Endothelial cell of umbilical vein (primary cell): ENCODE results near the gene FLT3. TPM values are rescaled to one million over a fixed set of nuclear protein-coding genes. Genes with fewer than 3 reads are reported as not detected.

Experiments
- BruUV-seq: library from RNA; stranded (reverse); fragments of 400-500 nt; replicated peaks from 2 replicates; lab custom pipeline; 2021; lab: Mats Ljungman, UMichigan
- CTCF ChIA-PET: fragments of 300-600, 350-600 bp; sonication (Branson Sonifier 250); formaldehyde crosslinking; loops from one replicate; lab custom pipeline; 2021; ENCODE audit warnings: antibody characterized with exemption, inconsistent platforms; lab: Charles Lee
- POLR2A ChIA-PET: fragments of 300-600, 350-600 bp; sonication (Branson Sonifier 250); formaldehyde crosslinking; loops from one replicate; lab custom pipeline; 2021; ENCODE audit warnings: antibody characterized with exemption, inconsistent platforms; lab: Charles Lee
- DNase-seq: peaks from one replicate; pipeline ENCODE4 v3.0.0-alpha.2; 2011; ENCODE audit warnings: low read depth, low spot score
- FAIRE-seq: peaks from 2 replicates; lab custom pipeline; 2011; peaks lifted over from hg19 to GRCh38; lab: Jason Lieb, UNC
- H2AFZ ChIP-seq: 2 replicates; pipeline ENCODE4 v1.6.0; 2012; ENCODE audit warnings: low read depth, low read length, control low read depth, inconsistent platforms
- H3K27ac ChIP-seq: 2 replicates; pipeline ENCODE4 v1.5.1; 2011; ENCODE audit warnings: low read depth, mild to moderate bottlenecking, control low read depth, low read length, moderate library complexity; ENCODE audit not compliant: insufficient read depth
- H3K27me3 ChIP-seq, 2 experiments: 2 replicates each; pipeline versions ENCODE4 v1.6.0 to v1.6.1; 2011; ENCODE audit warnings: low read length in 2 of 2, mixed read lengths in 1 of 2; ENCODE audit not compliant: control insufficient read depth in 2 of 2, insufficient read depth in 2 of 2
- H3K36me3 ChIP-seq, 2 experiments: 2 replicates in 1 of 2; 3 replicates in 1 of 2; pipeline ENCODE4 v1.5.1; 2011; ENCODE audit warnings: low read length in 2 of 2, mild to moderate bottlenecking in 1 of 2, moderate library complexity in 1 of 2; ENCODE audit not compliant: control insufficient read depth in 2 of 2, insufficient read depth in 2 of 2; ENCODE audit errors: extremely low read depth in 1 of 2
- H3K4me1 ChIP-seq: 3 replicates; pipeline ENCODE4 v1.5.1; 2011; ENCODE audit warnings: mild to moderate bottlenecking, low read length; ENCODE audit not compliant: control insufficient read depth, insufficient read depth; ENCODE audit errors: extremely low read depth
- H3K4me2 ChIP-seq: 2 replicates; pipeline ENCODE4 v1.6.1; 2011; ENCODE audit warnings: low read length, control low read depth, mixed read lengths; ENCODE audit not compliant: insufficient read depth
- H3K4me3 ChIP-seq, 3 experiments: fragments of 200-600 bp in 1 of 3; sonication (generic), shearing (Covaris generic) in 1 of 3; replicated peaks in 1 of 3; 2 replicates each; pipeline ENCODE4 v1.5.1; 2011 to 2016; ENCODE audit warnings: control low read depth in 3 of 3, low read length in 3 of 3, mild to moderate bottlenecking in 2 of 3, inconsistent platforms in 1 of 3, low read depth in 1 of 3, moderate library complexity in 1 of 3; ENCODE audit not compliant: insufficient read depth in 1 of 3
- H3K79me2 ChIP-seq: 2 replicates; pipeline ENCODE4 v1.6.0; 2012; ENCODE audit warnings: low read length, inconsistent platforms; ENCODE audit not compliant: control insufficient read depth, insufficient read depth
- H3K9ac ChIP-seq: replicated peaks from 2 replicates; pipeline ENCODE3; 2011; ENCODE audit warnings: low read length, control low read depth; ENCODE audit not compliant: insufficient read depth; ENCODE audit errors: extremely low read depth
- H3K9me1 ChIP-seq: replicated peaks from 3 replicates; pipeline ENCODE4 v1.6.0; 2011; ENCODE audit warnings: mild to moderate bottlenecking, low read length; ENCODE audit not compliant: control insufficient read depth, insufficient read depth; ENCODE audit errors: extremely low read depth
- H3K9me3 ChIP-seq: replicated peaks from 2 replicates; pipeline ENCODE4 v1.5.1; 2012; ENCODE audit warnings: low read length, inconsistent platforms; ENCODE audit not compliant: control insufficient read depth, insufficient read depth
- H4K20me1 ChIP-seq: replicated peaks from 2 replicates; pipeline ENCODE3; 2011; ENCODE audit warnings: mild to moderate bottlenecking, low read length; ENCODE audit not compliant: control insufficient read depth, insufficient read depth; ENCODE audit errors: extremely low read depth
- EZH2 ChIP-seq: IDR thresholded peaks from 2 replicates; pipeline ENCODE4 v1.6.1; 2012; ENCODE audit warnings: borderline replicate concordance, low read depth, mild to moderate bottlenecking, moderate library complexity, low read length, inconsistent platforms; ENCODE audit not compliant: severe bottlenecking
- FOS ChIP-seq: IDR thresholded peaks from 2 replicates; pipeline ENCODE4 v1.6.1; 2011; ENCODE audit warnings: mild to moderate bottlenecking, low read length, moderate library complexity, borderline replicate concordance; ENCODE audit not compliant: insufficient read depth
- GATA2 ChIP-seq: IDR thresholded peaks from 2 replicates; pipeline ENCODE4 v1.7.0; 2011; ENCODE audit warnings: low read depth, mild to moderate bottlenecking, moderate library complexity, mixed read lengths, low read length; ENCODE audit not compliant: insufficient read length, insufficient read depth
- JUN ChIP-seq: IDR thresholded peaks from 2 replicates; pipeline ENCODE4 v1.6.1; 2011; ENCODE audit warnings: borderline replicate concordance, low read depth; ENCODE audit not compliant: insufficient read length, insufficient read depth
- MAX ChIP-seq: IDR thresholded peaks from 2 replicates; pipeline ENCODE4 v1.6.1; 2011; ENCODE audit not compliant: insufficient read depth, insufficient read length
- MYC ChIP-seq: IDR thresholded peaks from one replicate; pipeline ENCODE4 v1.6.1; 2011; ENCODE audit warnings: mild to moderate bottlenecking, low read depth, low read length
- POLR2A ChIP-seq: IDR thresholded peaks from 2 replicates; pipeline ENCODE4 v1.6.1; 2012; ENCODE audit warnings: low read depth, mild to moderate bottlenecking, control low read depth, low read length
- POLR2AphosphoS5 ChIP-seq: IDR thresholded peaks from 2 replicates; pipeline ENCODE4 v1.6.1; 2012; ENCODE audit warnings: low read depth, mild to moderate bottlenecking, control low read depth, low read length, moderate library complexity; ENCODE audit not compliant: insufficient read depth
- dilution Hi-C: fragments of 300-500 bp; cut with MboI; formaldehyde crosslinking; loops from one replicate; pipeline ENCODE4 v1.15.0; 2019; ENCODE audit warnings: low sequenced_read_pairs; ENCODE audit not compliant: extremely low pct_ligation_motif_present
- intact Hi-C: fragments of 100-400 bp; cut with micrococcal nuclease; formaldehyde crosslinking; loops from one replicate; pipeline ENCODE4 v1.10.0; 2022
- polyA plus RNA-seq, 4 experiments: library from polyadenylated mRNA; depleted of rRNA in 3 of 4; stranded (reverse) in 3 of 4; unstranded in 1 of 4; fragments of >200 nt; gene quantifications; 2 replicates each; pipeline versions ENCODE4 v1.2.1 to v1.2.3, GENCODE V29; 2011 to 2012; ENCODE audit warnings: missing spikeins in 1 of 4
- total RNA-seq: library from RNA; stranded (reverse); gene quantifications from 2 replicates; pipeline ENCODE4 v1.2.3, GENCODE V29; 2021
- TF ChIP-seq, protein P1 (sequence below), 2 donors: IDR thresholded peaks; 1 replicate in 1 of 2; 2 replicates in 1 of 2; pipeline ENCODE4 v1.5.1; 2011; ENCODE audit warnings: low read length in 2 of 2, mild to moderate bottlenecking in 2 of 2, moderate library complexity in 2 of 2, control low read depth in 1 of 2, inconsistent platforms in 1 of 2, low read depth in 1 of 2; ENCODE audit not compliant: insufficient read depth in 1 of 2; ENCODE audit errors: extremely low read depth in 1 of 2

The FLT3 gene
- total and polyA plus RNA-seq, 2 donors (not counting 3 experiments of a cell fraction or from before 2014, with no cell fraction given), result 0.03 TPM; not detected in 1

- Histone ChIP-seq H2AFZ (no peak overlapping the region), H3K27me3 (peaks cover 64 to 93% of the 10 kb centered on the region in 2 experiments), H3K9ac (no peak overlapping the region), H3K79me2 (no peaks in the 10 kb centered on the region), H3K4me3 (no peak overlapping the region), H3K4me1 (peaks cover 3% of the 10 kb centered on the region), H3K4me2 (no peak overlapping the region), H3K36me3 (no peaks in the 10 kb centered on the region), H3K9me1 (no peaks in the 10 kb centered on the region), H3K27ac (no peak overlapping the region), H3K9me3 (no peaks in the 10 kb centered on the region), H4K20me1 (no peaks in the 10 kb centered on the region)
- no peak for DNase-seq
- dilution Hi-C loops, result no loop called here
- intact Hi-C loops, result loop anchor here (10.0 kb wide), 1 partner anchor 595 kb away; no protein-coding TSS in a partner anchor
- no TSS peak for BruUV-seq
- CTCF ChIA-PET, result interaction anchor here (1.0 to 2.7 kb wide), 3 partner anchors 24 to 598 kb away, joined by 3 to 12 read pairs (median 5); no protein-coding TSS in a partner anchor
- POLR2A ChIA-PET, result no interaction called here
- TF ChIP-seq POLR2A, result no peak
- no peak for TF ChIP-seq MAX
- no peak for TF ChIP-seq EZH2
- no peak for TF ChIP-seq MYC
- no peak for TF ChIP-seq POLR2AphosphoS5
- no peak for TF ChIP-seq GATA2
- no peak for TF ChIP-seq JUN
- TF ChIP-seq FOS, result no peak
- TF ChIP-seq, protein P1, sequence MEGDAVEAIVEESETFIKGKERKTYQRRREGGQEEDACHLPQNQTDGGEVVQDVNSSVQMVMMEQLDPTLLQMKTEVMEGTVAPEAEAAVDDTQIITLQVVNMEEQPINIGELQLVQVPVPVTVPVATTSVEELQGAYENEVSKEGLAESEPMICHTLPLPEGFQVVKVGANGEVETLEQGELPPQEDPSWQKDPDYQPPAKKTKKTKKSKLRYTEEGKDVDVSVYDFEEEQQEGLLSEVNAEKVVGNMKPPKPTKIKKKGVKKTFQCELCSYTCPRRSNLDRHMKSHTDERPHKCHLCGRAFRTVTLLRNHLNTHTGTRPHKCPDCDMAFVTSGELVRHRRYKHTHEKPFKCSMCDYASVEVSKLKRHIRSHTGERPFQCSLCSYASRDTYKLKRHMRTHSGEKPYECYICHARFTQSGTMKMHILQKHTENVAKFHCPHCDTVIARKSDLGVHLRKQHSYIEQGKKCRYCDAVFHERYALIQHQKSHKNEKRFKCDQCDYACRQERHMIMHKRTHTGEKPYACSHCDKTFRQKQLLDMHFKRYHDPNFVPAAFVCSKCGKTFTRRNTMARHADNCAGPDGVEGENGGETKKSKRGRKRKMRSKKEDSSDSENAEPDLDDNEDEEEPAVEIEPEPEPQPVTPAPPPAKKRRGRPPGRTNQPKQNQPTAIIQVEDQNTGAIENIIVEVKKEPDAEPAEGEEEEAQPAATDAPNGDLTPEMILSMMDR (IDR thresholded peaks at IDR 0.05; ENCODE audit: extremely low read depth in 1 of 2, insufficient read depth in 1 of 2, low read depth in 1 of 2, low read length in 2 of 2), result no peak
- no peak for FAIRE-seq
These were observed 140.4 kb downstream of the FLT3 start for GRCh38 chr13:27959976-27960361.
